Activated CD8-positive, alpha-beta memory T cell treated with anti-CD3 and anti-CD28 coated beads for 4 hours (primary cell): Measurements from ENCODE around the gene SLC35F3.

Experiments
- DNase-seq, 2 donors: peaks; one replicate each; pipeline ENCODE4 v3.0.0-alpha.2; 2020; ENCODE audit warnings: low read depth in 2 of 2

Gene SLC35F3

DNA sequence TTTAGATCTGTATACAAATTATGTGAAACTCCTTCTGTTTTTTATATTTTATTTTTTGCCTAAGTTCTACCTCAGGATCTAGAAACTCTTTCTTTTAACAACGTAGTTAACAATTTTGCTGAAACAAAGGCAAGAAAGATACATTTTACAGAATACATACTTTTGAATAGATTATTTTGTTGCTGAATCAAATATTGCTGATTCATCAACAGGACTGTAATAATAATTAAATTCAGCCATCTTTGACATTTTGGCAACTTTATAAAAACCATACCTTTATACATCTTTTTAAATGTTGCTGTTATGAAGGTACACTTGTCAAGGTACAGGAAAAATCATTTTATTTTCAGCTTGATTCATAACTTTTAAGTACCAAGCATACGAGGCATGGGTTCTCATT, 458.1 kb downstream of the SLC35F3 start:
- DNase-seq: no peak

GRCh38 chr1:234368320-234369032, 464.0 kb downstream of the SLC35F3 start:
- DNase-seq: no peak

- DNase-seq: no peak
These were observed 464.6 kb downstream of the SLC35F3 start for GRCh38 chr1:234369033-234369430.

DNA sequence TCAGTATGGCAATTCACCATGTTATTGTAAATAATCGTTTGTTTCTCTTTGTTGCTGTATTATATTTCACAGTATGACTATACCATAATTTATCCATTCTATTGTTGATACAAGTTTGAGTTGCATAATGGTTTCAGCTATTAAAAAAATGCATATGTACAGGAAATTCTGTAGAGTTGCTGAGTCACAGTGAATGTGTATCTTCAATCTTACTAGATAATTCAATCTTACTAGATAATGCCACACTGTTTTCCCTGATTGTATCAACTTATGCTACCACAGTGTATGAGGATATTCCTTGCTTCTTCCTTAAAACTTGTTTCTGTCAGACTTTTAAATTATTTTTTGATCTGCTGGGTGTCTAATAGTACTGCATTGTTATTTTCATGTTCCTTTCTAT, 465.3 kb downstream of the SLC35F3 start:
- DNase-seq: no peak

GRCh38 chr1:234371414-234371813, 466.9 kb downstream of the SLC35F3 start:
- DNase-seq: no peak

GRCh38 chr1:234372011-234372757, 467.7 kb downstream of the SLC35F3 start:
- DNase-seq: no peak

GRCh38 chr1:234373064-234373958, 468.8 kb downstream of the SLC35F3 start, which contains the start of gene COA6:
COA6 (plus strand) TSS chr1:234373456; CDS start chr1:234373467, 11 bp downstream.
- peak; percentile 82 to 83 for DNase-seq

- no peak for DNase-seq
These were observed 469.4 kb downstream of the SLC35F3 start for GRCh38 chr1:234373959-234374254.
